ENCODE data around the gene AFM. TPM values are rescaled to one million over a fixed set of nuclear protein-coding genes. Genes with fewer than 3 reads are reported as not detected.
A peak's percentile ranks its signal among the peaks of the same experiment; 100 is the strongest.

Gene AFM
- total and polyA plus RNA-seq, 2 of the 13 experiments (the other 11 are each of a cell fraction or from before 2014, with no cell fraction given), result 0.13 to 1.8 TPM

DNA sequence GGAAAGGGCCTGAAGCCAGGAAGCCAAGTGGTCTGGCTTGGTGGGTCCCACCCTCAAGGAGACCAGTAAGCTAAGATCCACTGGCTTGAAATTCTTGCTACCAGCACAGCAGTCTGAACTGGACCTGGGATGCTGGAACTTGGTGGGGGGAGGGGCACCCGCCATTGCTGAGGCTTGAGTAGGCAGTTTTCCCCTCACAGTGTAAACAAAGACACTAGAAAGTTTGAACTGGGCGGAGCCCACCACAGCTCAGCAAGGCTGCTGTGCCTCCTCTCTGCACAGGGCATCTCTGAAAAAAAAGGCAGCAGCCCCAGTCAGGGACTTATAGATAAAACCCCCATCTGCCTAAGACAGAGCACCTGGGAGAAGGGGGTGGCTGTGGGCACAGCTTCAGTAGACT is 63.1 kb downstream of the AFM start (continued):
- TF ChIP-seq SOX13 (IDR thresholded peaks at IDR 0.05), result no peak
- TF ChIP-seq SOX13 (CRISPR knock-in tag; conservative IDR thresholded peaks at IDR 0.05 in 1 of 2, IDR thresholded peaks at IDR 0.05 in 1 of 2), result peak in 1 of 2 experiments; percentile 26; a peak in 1 of 4 replicates
- TF ChIP-seq, protein P1, sequence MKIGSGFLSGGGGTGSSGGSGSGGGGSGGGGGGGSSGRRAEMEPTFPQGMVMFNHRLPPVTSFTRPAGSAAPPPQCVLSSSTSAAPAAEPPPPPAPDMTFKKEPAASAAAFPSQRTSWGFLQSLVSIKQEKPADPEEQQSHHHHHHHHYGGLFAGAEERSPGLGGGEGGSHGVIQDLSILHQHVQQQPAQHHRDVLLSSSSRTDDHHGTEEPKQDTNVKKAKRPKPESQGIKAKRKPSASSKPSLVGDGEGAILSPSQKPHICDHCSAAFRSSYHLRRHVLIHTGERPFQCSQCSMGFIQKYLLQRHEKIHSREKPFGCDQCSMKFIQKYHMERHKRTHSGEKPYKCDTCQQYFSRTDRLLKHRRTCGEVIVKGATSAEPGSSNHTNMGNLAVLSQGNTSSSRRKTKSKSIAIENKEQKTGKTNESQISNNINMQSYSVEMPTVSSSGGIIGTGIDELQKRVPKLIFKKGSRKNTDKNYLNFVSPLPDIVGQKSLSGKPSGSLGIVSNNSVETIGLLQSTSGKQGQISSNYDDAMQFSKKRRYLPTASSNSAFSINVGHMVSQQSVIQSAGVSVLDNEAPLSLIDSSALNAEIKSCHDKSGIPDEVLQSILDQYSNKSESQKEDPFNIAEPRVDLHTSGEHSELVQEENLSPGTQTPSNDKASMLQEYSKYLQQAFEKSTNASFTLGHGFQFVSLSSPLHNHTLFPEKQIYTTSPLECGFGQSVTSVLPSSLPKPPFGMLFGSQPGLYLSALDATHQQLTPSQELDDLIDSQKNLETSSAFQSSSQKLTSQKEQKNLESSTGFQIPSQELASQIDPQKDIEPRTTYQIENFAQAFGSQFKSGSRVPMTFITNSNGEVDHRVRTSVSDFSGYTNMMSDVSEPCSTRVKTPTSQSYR (CRISPR knock-in tag; IDR thresholded peaks at IDR 0.05; ENCODE audit: borderline replicate concordance), result peak; percentile 95
- no peak for TF ChIP-seq ESRRA (CRISPR knock-in tag; IDR thresholded peaks at IDR 0.05; ENCODE audit: low read depth)
- TF ChIP-seq ZSCAN31 (CRISPR knock-in tag; IDR thresholded peaks at IDR 0.05; ENCODE audit: low read depth), result no peak
- TF ChIP-seq ATF1 (CRISPR knock-in tag; IDR thresholded peaks at IDR 0.05), result no peak
- no peak for TF ChIP-seq ARNTL (CRISPR knock-in tag; IDR thresholded peaks at IDR 0.05)
- TF ChIP-seq TRIM24 (CRISPR knock-in tag; IDR thresholded peaks at IDR 0.05), result no peak
- TF ChIP-seq, protein P2, sequence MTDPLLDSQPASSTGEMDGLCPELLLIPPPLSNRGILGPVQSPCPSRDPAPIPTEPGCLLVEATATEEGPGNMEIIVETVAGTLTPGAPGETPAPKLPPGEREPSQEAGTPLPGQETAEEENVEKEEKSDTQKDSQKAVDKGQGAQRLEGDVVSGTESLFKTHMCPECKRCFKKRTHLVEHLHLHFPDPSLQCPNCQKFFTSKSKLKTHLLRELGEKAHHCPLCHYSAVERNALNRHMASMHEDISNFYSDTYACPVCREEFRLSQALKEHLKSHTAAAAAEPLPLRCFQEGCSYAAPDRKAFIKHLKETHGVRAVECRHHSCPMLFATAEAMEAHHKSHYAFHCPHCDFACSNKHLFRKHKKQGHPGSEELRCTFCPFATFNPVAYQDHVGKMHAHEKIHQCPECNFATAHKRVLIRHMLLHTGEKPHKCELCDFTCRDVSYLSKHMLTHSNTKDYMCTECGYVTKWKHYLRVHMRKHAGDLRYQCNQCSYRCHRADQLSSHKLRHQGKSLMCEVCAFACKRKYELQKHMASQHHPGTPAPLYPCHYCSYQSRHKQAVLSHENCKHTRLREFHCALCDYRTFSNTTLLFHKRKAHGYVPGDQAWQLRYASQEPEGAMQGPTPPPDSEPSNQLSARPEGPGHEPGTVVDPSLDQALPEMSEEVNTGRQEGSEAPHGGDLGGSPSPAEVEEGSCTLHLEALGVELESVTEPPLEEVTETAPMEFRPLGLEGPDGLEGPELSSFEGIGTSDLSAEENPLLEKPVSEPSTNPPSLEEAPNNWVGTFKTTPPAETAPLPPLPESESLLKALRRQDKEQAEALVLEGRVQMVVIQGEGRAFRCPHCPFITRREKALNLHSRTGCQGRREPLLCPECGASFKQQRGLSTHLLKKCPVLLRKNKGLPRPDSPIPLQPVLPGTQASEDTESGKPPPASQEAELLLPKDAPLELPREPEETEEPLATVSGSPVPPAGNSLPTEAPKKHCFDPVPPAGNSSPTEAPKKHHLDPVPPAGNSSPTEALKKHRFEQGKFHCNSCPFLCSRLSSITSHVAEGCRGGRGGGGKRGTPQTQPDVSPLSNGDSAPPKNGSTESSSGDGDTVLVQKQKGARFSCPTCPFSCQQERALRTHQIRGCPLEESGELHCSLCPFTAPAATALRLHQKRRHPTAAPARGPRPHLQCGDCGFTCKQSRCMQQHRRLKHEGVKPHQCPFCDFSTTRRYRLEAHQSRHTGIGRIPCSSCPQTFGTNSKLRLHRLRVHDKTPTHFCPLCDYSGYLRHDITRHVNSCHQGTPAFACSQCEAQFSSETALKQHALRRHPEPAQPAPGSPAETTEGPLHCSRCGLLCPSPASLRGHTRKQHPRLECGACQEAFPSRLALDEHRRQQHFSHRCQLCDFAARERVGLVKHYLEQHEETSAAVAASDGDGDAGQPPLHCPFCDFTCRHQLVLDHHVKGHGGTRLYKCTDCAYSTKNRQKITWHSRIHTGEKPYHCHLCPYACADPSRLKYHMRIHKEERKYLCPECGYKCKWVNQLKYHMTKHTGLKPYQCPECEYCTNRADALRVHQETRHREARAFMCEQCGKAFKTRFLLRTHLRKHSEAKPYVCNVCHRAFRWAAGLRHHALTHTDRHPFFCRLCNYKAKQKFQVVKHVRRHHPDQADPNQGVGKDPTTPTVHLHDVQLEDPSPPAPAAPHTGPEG (CRISPR knock-in tag; IDR thresholded peaks at IDR 0.05), result no peak
- no peak for TF ChIP-seq ZEB1 (IDR thresholded peaks at IDR 0.05; ENCODE audit: insufficient replicate concordance, low read depth)
- TF ChIP-seq, protein P3, sequence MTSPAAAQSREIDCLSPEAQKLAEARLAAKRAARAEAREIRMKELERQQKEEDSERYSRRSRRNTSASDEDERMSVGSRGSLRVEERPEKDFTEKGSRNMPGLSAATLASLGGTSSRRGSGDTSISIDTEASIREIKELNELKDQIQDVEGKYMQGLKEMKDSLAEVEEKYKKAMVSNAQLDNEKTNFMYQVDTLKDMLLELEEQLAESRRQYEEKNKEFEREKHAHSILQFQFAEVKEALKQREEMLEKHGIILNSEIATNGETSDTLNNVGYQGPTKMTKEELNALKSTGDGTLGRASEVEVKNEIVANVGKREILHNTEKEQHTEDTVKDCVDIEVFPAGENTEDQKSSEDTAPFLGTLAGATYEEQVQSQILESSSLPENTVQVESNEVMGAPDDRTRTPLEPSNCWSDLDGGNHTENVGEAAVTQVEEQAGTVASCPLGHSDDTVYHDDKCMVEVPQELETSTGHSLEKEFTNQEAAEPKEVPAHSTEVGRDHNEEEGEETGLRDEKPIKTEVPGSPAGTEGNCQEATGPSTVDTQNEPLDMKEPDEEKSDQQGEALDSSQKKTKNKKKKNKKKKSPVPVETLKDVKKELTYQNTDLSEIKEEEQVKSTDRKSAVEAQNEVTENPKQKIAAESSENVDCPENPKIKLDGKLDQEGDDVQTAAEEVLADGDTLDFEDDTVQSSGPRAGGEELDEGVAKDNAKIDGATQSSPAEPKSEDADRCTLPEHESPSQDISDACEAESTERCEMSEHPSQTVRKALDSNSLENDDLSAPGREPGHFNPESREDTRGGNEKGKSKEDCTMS (CRISPR knock-in tag; conservative IDR thresholded peaks at IDR 0.05), result no peak
- TF ChIP-seq ZMYM4 (CRISPR knock-in tag; IDR thresholded peaks at IDR 0.05), result no peak
- TF ChIP-seq ZNF331 (CRISPR knock-in tag; IDR thresholded peaks at IDR 0.05), result 0 out of 2 replicates have a peak, but pooled peaks have one; percentile 21
- TF ChIP-seq HNF4G (IDR thresholded peaks at IDR 0.05; ENCODE audit: borderline replicate concordance, low read depth, low read length), result no peak
- TF ChIP-seq HNF4G (CRISPR knock-in tag; IDR thresholded peaks at IDR 0.05; ENCODE audit: borderline replicate concordance, low read depth), result no peak
- TF ChIP-seq, protein P4, sequence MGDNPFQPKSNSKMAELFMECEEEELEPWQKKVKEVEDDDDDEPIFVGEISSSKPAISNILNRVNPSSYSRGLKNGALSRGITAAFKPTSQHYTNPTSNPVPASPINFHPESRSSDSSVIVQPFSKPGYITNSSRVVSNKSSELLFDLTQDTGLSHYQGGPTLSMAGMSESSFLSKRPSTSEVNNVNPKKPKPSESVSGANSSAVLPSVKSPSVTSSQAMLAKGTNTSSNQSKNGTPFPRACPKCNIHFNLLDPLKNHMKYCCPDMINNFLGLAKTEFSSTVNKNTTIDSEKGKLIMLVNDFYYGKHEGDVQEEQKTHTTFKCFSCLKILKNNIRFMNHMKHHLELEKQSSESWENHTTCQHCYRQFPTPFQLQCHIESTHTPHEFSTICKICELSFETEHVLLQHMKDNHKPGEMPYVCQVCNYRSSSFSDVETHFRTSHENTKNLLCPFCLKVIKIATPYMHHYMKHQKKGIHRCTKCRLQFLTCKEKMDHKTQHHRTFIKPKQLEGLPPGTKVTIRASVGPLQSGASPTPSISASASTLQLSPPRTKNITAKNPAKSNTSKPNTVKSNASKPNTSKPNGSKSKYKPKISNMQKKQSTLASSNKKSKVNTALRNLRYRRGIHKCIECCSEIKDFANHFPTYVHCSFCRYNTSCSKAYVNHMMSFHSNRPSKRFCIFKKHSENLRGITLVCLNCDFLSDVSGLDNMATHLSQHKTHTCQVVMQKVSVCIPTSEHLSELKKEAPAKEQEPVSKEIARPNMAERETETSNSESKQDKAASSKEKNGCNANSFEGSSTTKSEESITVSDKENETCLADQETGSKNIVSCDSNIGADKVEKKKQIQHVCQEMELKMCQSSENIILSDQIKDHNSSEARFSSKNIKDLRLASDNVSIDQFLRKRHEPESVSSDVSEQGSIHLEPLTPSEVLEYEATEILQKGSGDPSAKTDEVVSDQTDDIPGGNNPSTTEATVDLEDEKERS (CRISPR knock-in tag; IDR thresholded peaks at IDR 0.05), result no peak
